SU-DHL-6 (cell line): ENCODE data around the gene ADRA2B.

Source experiments
- EZH2phosphoT487 ChIP-seq: fragments of 200-600 bp; sonication (generic), shearing (Covaris generic); conservative IDR thresholded peaks from 2 replicates; pipeline ENCODE4 v1.6.1; 2018; ENCODE audit warnings: mild to moderate bottlenecking, antibody characterized with exemption, low read length, moderate library complexity, mixed read lengths
- TF ChIP-seq, protein P1 (sequence below): fragments of 200-600 bp; sonication (generic); IDR thresholded peaks from one replicate; pipeline ENCODE4 v1.5.1; 2017; ENCODE audit warnings: antibody characterized with exemption, mild to moderate bottlenecking, low read length, moderate library complexity; ENCODE audit not compliant: insufficient read depth, poor library complexity, severe bottlenecking

GRCh38 chr2:96156926-96157648, 40.7 kb upstream of the ADRA2B start:
- TF ChIP-seq, protein P1, sequence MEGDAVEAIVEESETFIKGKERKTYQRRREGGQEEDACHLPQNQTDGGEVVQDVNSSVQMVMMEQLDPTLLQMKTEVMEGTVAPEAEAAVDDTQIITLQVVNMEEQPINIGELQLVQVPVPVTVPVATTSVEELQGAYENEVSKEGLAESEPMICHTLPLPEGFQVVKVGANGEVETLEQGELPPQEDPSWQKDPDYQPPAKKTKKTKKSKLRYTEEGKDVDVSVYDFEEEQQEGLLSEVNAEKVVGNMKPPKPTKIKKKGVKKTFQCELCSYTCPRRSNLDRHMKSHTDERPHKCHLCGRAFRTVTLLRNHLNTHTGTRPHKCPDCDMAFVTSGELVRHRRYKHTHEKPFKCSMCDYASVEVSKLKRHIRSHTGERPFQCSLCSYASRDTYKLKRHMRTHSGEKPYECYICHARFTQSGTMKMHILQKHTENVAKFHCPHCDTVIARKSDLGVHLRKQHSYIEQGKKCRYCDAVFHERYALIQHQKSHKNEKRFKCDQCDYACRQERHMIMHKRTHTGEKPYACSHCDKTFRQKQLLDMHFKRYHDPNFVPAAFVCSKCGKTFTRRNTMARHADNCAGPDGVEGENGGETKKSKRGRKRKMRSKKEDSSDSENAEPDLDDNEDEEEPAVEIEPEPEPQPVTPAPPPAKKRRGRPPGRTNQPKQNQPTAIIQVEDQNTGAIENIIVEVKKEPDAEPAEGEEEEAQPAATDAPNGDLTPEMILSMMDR, result no peak
- TF ChIP-seq EZH2phosphoT487, result no peak
